ENCODE measurements around the gene TRMT44.

Gene TRMT44

GRCh38 chr4:8407316-8407715 lies 33.3 kb upstream of the TRMT44 start:
- TF ChIP-seq CTCF (IDR thresholded peaks at IDR 0.05; ENCODE audit: low read depth, low read length), result no peak
- no peak for DNase-seq
- Histone ChIP-seq H3K27ac (no peak overlapping the region), H3K27me3 (ENCODE audit: insufficient read depth, low read depth, severe bottlenecking) (no peaks in the 10 kb centered on the region), H3K36me3 (peaks cover 9% of the 10 kb centered on the region), H3K4me3 (ENCODE audit: low read depth, low read length) (no peak overlapping the region), H3K9me3 (ENCODE audit: severe bottlenecking) (peaks cover 3% of the 10 kb centered on the region)

GRCh38 chr4:8407756-8408155 lies 32.8 kb upstream of the TRMT44 start:
- no peak for DNase-seq
- no peak overlapping the region for H3K4me3 ChIP-seq (ENCODE audit: low read depth, low read length)
- no peak overlapping the region for H3K27ac ChIP-seq
- H3K27me3 ChIP-seq (ENCODE audit: insufficient read depth, low read depth, severe bottlenecking), result no peaks in the 10 kb centered on the region
- peaks cover 9% of the 10 kb centered on the region for H3K36me3 ChIP-seq
- peaks cover 3% of the 10 kb centered on the region for H3K9me3 ChIP-seq (ENCODE audit: severe bottlenecking)
- no peak for TF ChIP-seq CTCF (IDR thresholded peaks at IDR 0.05; ENCODE audit: low read depth, low read length)

GRCh38 chr4:8409264-8410065 lies 31.1 kb upstream of the TRMT44 start:
- no peaks in the 10 kb centered on the region for H3K27me3 ChIP-seq (ENCODE audit: insufficient read depth, low read depth, severe bottlenecking)
- H3K4me3 ChIP-seq (ENCODE audit: low read depth, low read length), result no peak overlapping the region
- no peak overlapping the region for H3K27ac ChIP-seq
- peaks cover 12% of the 10 kb centered on the region for H3K36me3 ChIP-seq
- TF ChIP-seq CTCF (IDR thresholded peaks at IDR 0.05; ENCODE audit: low read depth, low read length), result no peak
- DNase-seq, result peak; percentile 42
- peaks cover 3% of the 10 kb centered on the region for H3K9me3 ChIP-seq (ENCODE audit: severe bottlenecking)

GRCh38 chr4:8410066-8410625 lies 30.4 kb upstream of the TRMT44 start:
- Histone ChIP-seq H3K9me3 (ENCODE audit: severe bottlenecking) (peaks cover 3% of the 10 kb centered on the region), H3K27me3 (ENCODE audit: insufficient read depth, low read depth, severe bottlenecking) (no peaks in the 10 kb centered on the region), H3K4me3 (ENCODE audit: low read depth, low read length) (no peak overlapping the region), H3K27ac (no peak overlapping the region), H3K36me3 (peaks cover 18% of the 10 kb centered on the region)
- DNase-seq, result no peak
- no peak for TF ChIP-seq CTCF (IDR thresholded peaks at IDR 0.05; ENCODE audit: low read depth, low read length)

- peak; percentile 77 for TF ChIP-seq CTCF (IDR thresholded peaks at IDR 0.05; ENCODE audit: low read depth, low read length)
- H3K27me3 ChIP-seq (ENCODE audit: insufficient read depth, low read depth, severe bottlenecking), result no peaks in the 10 kb centered on the region
- H3K27ac ChIP-seq, result no peak overlapping the region
- peaks cover 15% of the 10 kb centered on the region; the same call in 1 of the 2 replicates for H3K36me3 ChIP-seq
- peaks cover 3% of the 10 kb centered on the region for H3K9me3 ChIP-seq (ENCODE audit: severe bottlenecking)
- DNase-seq, result peak; percentile 98
- no peak overlapping the region for H3K4me3 ChIP-seq (ENCODE audit: low read depth, low read length)
Observed at GRCh38 chr4:8410641-8411271, 29.8 kb upstream of the TRMT44 start.

Measured in WERI-Rb-1 (cell line).